C4-2B (cell line): ENCODE data around the gene DRGX.

ENCODE experiments used
- CTCF ChIP-seq: fragments of 450-650 bp; conservative IDR thresholded peaks from 2 replicates; pipeline ENCODE4 v1.5.1; 2017; ENCODE audit warnings: mild to moderate bottlenecking
- ZFX ChIP-seq: fragments of 450-650 bp; IDR thresholded peaks from 2 replicates; pipeline ENCODE4 v1.6.1; 2017

- TF ChIP-seq CTCF: no peak
- no peak for TF ChIP-seq ZFX
Measured at GRCh38 chr10:49353026-49353894, 42.6 kb downstream of the DRGX start.
